ENCODE results near the gene LASP1NB.

LASP1NB gene

DNA sequence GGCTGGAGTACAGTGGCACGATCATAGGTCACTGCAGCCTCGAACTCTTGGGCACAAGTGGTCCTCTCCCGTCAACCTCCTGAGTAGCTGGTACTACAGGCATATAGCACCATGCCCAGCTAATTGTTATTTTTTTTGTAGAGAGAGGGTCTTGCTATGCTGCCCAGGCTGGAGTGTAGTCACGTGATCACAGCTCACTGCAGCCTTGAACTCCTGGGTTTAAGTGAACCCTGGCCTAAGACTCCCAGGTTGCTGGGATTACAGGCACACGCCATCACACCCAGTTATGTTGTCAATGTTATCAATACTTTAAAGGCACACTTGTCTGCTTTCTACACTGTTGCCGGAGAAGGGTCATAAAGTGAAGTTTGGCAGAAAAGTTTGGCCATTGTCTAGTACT is 22.0 kb upstream of the LASP1NB start:
- Histone ChIP-seq H2BK15ac (ENCODE audit: low read length) (no peak overlapping the region), H4K91ac (replicated peaks; ENCODE audit: insufficient read length, low read length) (no peak overlapping the region), H2BK20ac (ENCODE audit: low read length) (no peak overlapping the region), H3K9ac (replicated peaks in 1 of 4; ENCODE audit: extremely low read depth in 1 of 4, low read depth in 3 of 4, low read length in 3 of 4) (no peak overlapping the region), H3K23me2 (ENCODE audit: low read depth, low read length) (no peaks in the 10 kb centered on the region), H2BK5ac (ENCODE audit: low read depth, low read length) (no peak overlapping the region), H4K20me1 (replicated peaks in 1 of 2; ENCODE audit: control insufficient read depth in 1 of 2, insufficient read depth in 2 of 2, low read length in 2 of 2) (peaks cover 3 to 15% of the 10 kb centered on the region in 2 experiments), H3K4me1 (replicated peaks in 1 of 4; ENCODE audit: control insufficient read depth in 3 of 4, insufficient read depth in 4 of 4, low read length in 3 of 4) (peaks cover 0 to 12% (median 5%) of the 10 kb centered on the region in 4 experiments; a peak in 5 of 7 replicates), H3K4ac (replicated peaks; ENCODE audit: insufficient read length, low read depth, low read length) (no peak overlapping the region), H3K14ac (ENCODE audit: insufficient read length) (no peak overlapping the region), H3K23ac (ENCODE audit: insufficient read length) (no peak overlapping the region), H4K8ac (ENCODE audit: extremely low read depth, insufficient read depth, low read length) (no peak overlapping the region), H3K18ac (ENCODE audit: extremely low read depth, low read length) (no peak overlapping the region), H3K4me3 (ENCODE audit: extremely low read depth in 1 of 4, insufficient read depth in 2 of 4, low read depth in 3 of 4, low read length in 4 of 4) (no peak overlapping the region), H3K4me2 (ENCODE audit: insufficient read depth in 1 of 2, low read depth in 2 of 2, low read length in 2 of 2) (no peak overlapping the region), H2AFZ (ENCODE audit: low read length) (no peak overlapping the region), H3K27me3 (replicated peaks in 1 of 4; ENCODE audit: control insufficient read depth in 3 of 4, extremely low read depth in 1 of 4, insufficient read depth in 3 of 4, low read length in 3 of 4) (no peaks in the 10 kb centered on the region), H2BK12ac (ENCODE audit: low read depth, low read length) (no peak overlapping the region), H3K79me1 (ENCODE audit: low read depth, low read length) (peaks cover 7% of the 10 kb centered on the region), H3K79me2 (ENCODE audit: control insufficient read depth in 1 of 2, insufficient read depth in 2 of 2, low read length in 2 of 2) (peaks cover 0 to 12% of the 10 kb centered on the region in 2 experiments; a peak in 2 of 4 replicates), H2AK5ac (ENCODE audit: low read depth, low read length) (no peak overlapping the region), H3K9me3 (ENCODE audit: insufficient read depth in 2 of 2, low read depth in 1 of 2, low read length in 1 of 2) (no peaks in the 10 kb centered on the region), H2BK120ac (replicated peaks; ENCODE audit: low read depth, low read length) (no peak overlapping the region), H3K56ac (replicated peaks; ENCODE audit: insufficient read length, low read depth, low read length) (no peak overlapping the region), H4K5ac (ENCODE audit: insufficient read length, low read depth, low read length) (no peak overlapping the region), H3K27ac (ENCODE audit: low read depth, low read length) (no peak overlapping the region), H3K36me3 (ENCODE audit: control insufficient read depth in 2 of 4, insufficient read depth in 4 of 4, low read length in 3 of 4) (peaks cover 0 to 14% (median 7%) of the 10 kb centered on the region in 4 experiments; a peak in 7 of 8 replicates)
- no peak for DNase-seq (ENCODE audit: low read depth in 1 of 2, low spot score in 2 of 2)
- no peak for FAIRE-seq
- CTCF ChIA-PET (ENCODE audit: partially characterized antibody) = interaction anchor here (1.0 to 1.4 kb wide), 5 partner anchors 10 to 39 kb away, joined by 3 to 4 read pairs (median 3); no protein-coding TSS in a partner anchor
- 92% methylated on average over 6 of the region's 6 CpGs; no CpG with 5 or more reads in 1 of the 2 experiments for WGBS, 2 experiments (ENCODE audit: extremely low coverage in 1 of 2, insufficient coverage in 1 of 2, insufficient read length in 1 of 2, insufficient replicate concordance in 2 of 2, low coverage in 1 of 2, low lambda C conversion rate in 2 of 2, missing lambda C conversion rate in 1 of 2)
- POLR2A ChIA-PET (ENCODE audit: partially characterized antibody) = interaction anchor here (1.2 to 3.2 kb wide), 2 partner anchors 10 to 50 kb away, joined by 6 to 19 read pairs; partner anchors contain the start of gene RPL23
- no peak for TF ChIP-seq CBX8 (IDR thresholded peaks at IDR 0.05; ENCODE audit: borderline replicate concordance, low read depth, low read length)
- TF ChIP-seq, protein P1, sequence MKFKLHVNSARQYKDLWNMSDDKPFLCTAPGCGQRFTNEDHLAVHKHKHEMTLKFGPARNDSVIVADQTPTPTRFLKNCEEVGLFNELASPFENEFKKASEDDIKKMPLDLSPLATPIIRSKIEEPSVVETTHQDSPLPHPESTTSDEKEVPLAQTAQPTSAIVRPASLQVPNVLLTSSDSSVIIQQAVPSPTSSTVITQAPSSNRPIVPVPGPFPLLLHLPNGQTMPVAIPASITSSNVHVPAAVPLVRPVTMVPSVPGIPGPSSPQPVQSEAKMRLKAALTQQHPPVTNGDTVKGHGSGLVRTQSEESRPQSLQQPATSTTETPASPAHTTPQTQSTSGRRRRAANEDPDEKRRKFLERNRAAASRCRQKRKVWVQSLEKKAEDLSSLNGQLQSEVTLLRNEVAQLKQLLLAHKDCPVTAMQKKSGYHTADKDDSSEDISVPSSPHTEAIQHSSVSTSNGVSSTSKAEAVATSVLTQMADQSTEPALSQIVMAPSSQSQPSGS (IDR thresholded peaks at IDR 0.05; ENCODE audit: low read length) = no peak
- TF ChIP-seq HDAC2 (IDR thresholded peaks at IDR 0.05; ENCODE audit: borderline replicate concordance in 1 of 2, low read depth in 2 of 2, low read length in 2 of 2) = no peak
- no peak for TF ChIP-seq JUN (IDR thresholded peaks at IDR 0.05; ENCODE audit: low read depth, low read length)
- TF ChIP-seq CREB1 (IDR thresholded peaks at IDR 0.05) = no peak
- no peak for TF ChIP-seq CHD2 (IDR thresholded peaks at IDR 0.05; ENCODE audit: low read length)
- TF ChIP-seq TAF7 (optimal IDR thresholded peaks at IDR 0.05; ENCODE audit: borderline replicate concordance, low read depth, low read length) = no peak
- TF ChIP-seq SIN3A (conservative IDR thresholded peaks at IDR 0.05 in 1 of 2, IDR thresholded peaks at IDR 0.05 in 1 of 2; ENCODE audit: low read depth in 1 of 2, low read length in 2 of 2) = no peak
- no peak for TF ChIP-seq MAFK (IDR thresholded peaks at IDR 0.05; ENCODE audit: low read depth, low read length)
